ENCODE results near the gene GPR3. TPM values are rescaled to one million over a fixed set of nuclear protein-coding genes. Genes with fewer than 3 reads are reported as not detected.
A peak's percentile ranks its signal among the peaks of the same experiment; 100 is the strongest.
"Not testable (repeated sequence)": the region's sequence is repeated elsewhere in the genome, so short reads cannot be mapped to it uniquely, and the experiment has no call there.

GPR3 gene
- total RNA-seq, 1 donor from 2014 or later: 0.86 TPM

- no peak overlapping the region for H2AFZ ChIP-seq (ENCODE audit: low read depth, low read length)
- peaks cover 3% of the 10 kb centered on the region for H3K36me3 ChIP-seq (ENCODE audit: insufficient read depth, low read length)
- Mint-ChIP-seq H3K27me3 (ENCODE audit: low read depth, unreplicated experiment) (no peaks in the 10 kb centered on the region), H3K4me1 (ENCODE audit: low read depth, unreplicated experiment) (peaks cover 36% of the 10 kb centered on the region), H3K36me3 (ENCODE audit: low read depth, unreplicated experiment) (peaks cover 9% of the 10 kb centered on the region), H3K27ac (ENCODE audit: unreplicated experiment) (no peak overlapping the region), H3K9me3 (ENCODE audit: unreplicated experiment) (no peaks in the 10 kb centered on the region), H3K4me3 (ENCODE audit: unreplicated experiment) (no peak overlapping the region)
- H3K4me1 ChIP-seq (ENCODE audit: insufficient read depth, low read length): peaks cover 6% of the 10 kb centered on the region
- no peaks in the 10 kb centered on the region for H3K9me3 ChIP-seq (ENCODE audit: insufficient read depth, low read depth, low read length)
- no peak overlapping the region for H3K4me2 ChIP-seq (ENCODE audit: low read length)
- DNase-seq (ENCODE audit: low read depth) (no peak), FAIRE-seq (no peak)
- no peak overlapping the region for H3K9ac ChIP-seq (ENCODE audit: low read length)
- TF ChIP-seq CTCF (IDR thresholded peaks at IDR 0.05; ENCODE audit: insufficient read depth, low read depth, low read length) (no peak), EZH2 (IDR thresholded peaks at IDR 0.05; ENCODE audit: insufficient read depth, low read length) (no peak)
- peaks cover 60% of the 10 kb centered on the region for H4K20me1 ChIP-seq (ENCODE audit: insufficient read depth, low read length)
- H3K27me3 ChIP-seq (ENCODE audit: insufficient read depth, low read length): no peaks in the 10 kb centered on the region
- H3K4me3 ChIP-seq (ENCODE audit: insufficient read depth, low read depth, low read length): no peak overlapping the region
- peaks cover 61% of the 10 kb centered on the region for H3K79me2 ChIP-seq (ENCODE audit: insufficient read depth, low read length)
- H3K27ac ChIP-seq (ENCODE audit: low read depth, low read length): no peak overlapping the region
Measured at GRCh38 chr1:27429029-27429425, 36.6 kb downstream of the GPR3 start.

GRCh38 chr1:27430903-27431600, 38.6 kb downstream of the GPR3 start:
- TF ChIP-seq EZH2 (IDR thresholded peaks at IDR 0.05; ENCODE audit: insufficient read depth, low read length): no peak
- TF ChIP-seq CTCF (IDR thresholded peaks at IDR 0.05; ENCODE audit: insufficient read depth, low read depth, low read length): no peak
- Mint-ChIP-seq H3K4me1 (ENCODE audit: low read depth, unreplicated experiment) (peaks cover 45% of the 10 kb centered on the region), H3K9me3 (ENCODE audit: unreplicated experiment) (no peaks in the 10 kb centered on the region), H3K27ac (ENCODE audit: unreplicated experiment) (peak overlapping the region; percentile 53), H3K4me3 (ENCODE audit: unreplicated experiment) (no peak overlapping the region), H3K36me3 (ENCODE audit: low read depth, unreplicated experiment) (peaks cover 8% of the 10 kb centered on the region), H3K27me3 (ENCODE audit: low read depth, unreplicated experiment) (no peaks in the 10 kb centered on the region)
- no peak overlapping the region for H3K9ac ChIP-seq (ENCODE audit: low read length)
- peaks cover 3% of the 10 kb centered on the region for H3K36me3 ChIP-seq (ENCODE audit: insufficient read depth, low read length)
- H2AFZ ChIP-seq (ENCODE audit: low read depth, low read length): no peak overlapping the region
- no peaks in the 10 kb centered on the region for H3K27me3 ChIP-seq (ENCODE audit: insufficient read depth, low read length)
- H3K79me2 ChIP-seq (ENCODE audit: insufficient read depth, low read length): peaks cover 68% of the 10 kb centered on the region
- no peaks in the 10 kb centered on the region for H3K9me3 ChIP-seq (ENCODE audit: insufficient read depth, low read depth, low read length)
- peaks cover 8% of the 10 kb centered on the region for H3K4me1 ChIP-seq (ENCODE audit: insufficient read depth, low read length)
- FAIRE-seq (no peak), DNase-seq (ENCODE audit: low read depth) (peak; percentile 23)
- H4K20me1 ChIP-seq (ENCODE audit: insufficient read depth, low read length): peaks cover 64% of the 10 kb centered on the region
- H3K4me3 ChIP-seq (ENCODE audit: insufficient read depth, low read depth, low read length): no peak overlapping the region
- H3K4me2 ChIP-seq (ENCODE audit: low read length): no peak overlapping the region
- H3K27ac ChIP-seq (ENCODE audit: low read depth, low read length): no peak overlapping the region

- H3K4me3 Mint-ChIP-seq (ENCODE audit: unreplicated experiment): no peak overlapping the region
- H3K9me3 Mint-ChIP-seq (ENCODE audit: unreplicated experiment): no peaks in the 10 kb centered on the region
- H3K27me3 Mint-ChIP-seq (ENCODE audit: low read depth, unreplicated experiment): no peaks in the 10 kb centered on the region
- no peak overlapping the region for H3K27ac ChIP-seq (ENCODE audit: low read depth, low read length)
- no peaks in the 10 kb centered on the region for H3K27me3 ChIP-seq (ENCODE audit: insufficient read depth, low read length)
- H3K9me3 ChIP-seq (ENCODE audit: insufficient read depth, low read depth, low read length): no peaks in the 10 kb centered on the region
- peaks cover 7% of the 10 kb centered on the region for H3K36me3 Mint-ChIP-seq (ENCODE audit: low read depth, unreplicated experiment)
- H3K4me2 ChIP-seq (ENCODE audit: low read length): no peak overlapping the region
- H3K79me2 ChIP-seq (ENCODE audit: insufficient read depth, low read length): peaks cover 71% of the 10 kb centered on the region
- no peak overlapping the region for H2AFZ ChIP-seq (ENCODE audit: low read depth, low read length)
- no peak overlapping the region for H3K4me3 ChIP-seq (ENCODE audit: insufficient read depth, low read depth, low read length)
- FAIRE-seq (no peak), DNase-seq (ENCODE audit: low read depth) (no peak)
- no peak for TF ChIP-seq CTCF (IDR thresholded peaks at IDR 0.05; ENCODE audit: insufficient read depth, low read depth, low read length)
- TF ChIP-seq EZH2 (IDR thresholded peaks at IDR 0.05; ENCODE audit: insufficient read depth, low read length): no peak
- H3K36me3 ChIP-seq (ENCODE audit: insufficient read depth, low read length): peaks cover 3% of the 10 kb centered on the region
- no peak overlapping the region for H3K27ac Mint-ChIP-seq (ENCODE audit: unreplicated experiment)
- no peak overlapping the region for H3K9ac ChIP-seq (ENCODE audit: low read length)
- H3K4me1 ChIP-seq (ENCODE audit: insufficient read depth, low read length): peaks cover 13% of the 10 kb centered on the region
- H3K4me1 Mint-ChIP-seq (ENCODE audit: low read depth, unreplicated experiment): peaks cover 50% of the 10 kb centered on the region
- H4K20me1 ChIP-seq (ENCODE audit: insufficient read depth, low read length): peaks cover 68% of the 10 kb centered on the region
Measured at GRCh38 chr1:27431601-27431940, 39.1 kb downstream of the GPR3 start.

GRCh38 chr1:27432725-27433124, 40.3 kb downstream of the GPR3 start:
- H3K27me3 ChIP-seq (ENCODE audit: insufficient read depth, low read length): not testable (repeated sequence)

More at GRCh38 chr1:27432725-27433124, 40.3 kb downstream of the GPR3 start:
- H2AFZ ChIP-seq (ENCODE audit: low read depth, low read length); H3K9me3 Mint-ChIP-seq (ENCODE audit: unreplicated experiment); H3K4me2 ChIP-seq (ENCODE audit: low read length); H3K36me3 Mint-ChIP-seq (ENCODE audit: low read depth, unreplicated experiment); H3K4me3 ChIP-seq (ENCODE audit: insufficient read depth, low read depth, low read length); H3K27me3 Mint-ChIP-seq (ENCODE audit: low read depth, unreplicated experiment); H3K36me3 ChIP-seq (ENCODE audit: insufficient read depth, low read length); H3K27ac Mint-ChIP-seq (ENCODE audit: unreplicated experiment); H3K9me3 ChIP-seq (ENCODE audit: insufficient read depth, low read depth, low read length); H3K9ac ChIP-seq (ENCODE audit: low read length); FAIRE-seq; DNase-seq (ENCODE audit: low read depth); H3K4me3 Mint-ChIP-seq (ENCODE audit: unreplicated experiment); H3K27ac ChIP-seq (ENCODE audit: low read depth, low read length): not testable (repeated sequence)
- Histone ChIP-seq H3K79me2 (ENCODE audit: insufficient read depth, low read length) (peaks cover 80% of the 10 kb centered on the region), H4K20me1 (ENCODE audit: insufficient read depth, low read length) (peaks cover 74% of the 10 kb centered on the region), H3K4me1 (ENCODE audit: insufficient read depth, low read length) (peaks cover 19% of the 10 kb centered on the region)
- peaks cover 48% of the 10 kb centered on the region for H3K4me1 Mint-ChIP-seq (ENCODE audit: low read depth, unreplicated experiment)
